Retinal pigment epithelial cell (primary cell): Measurements from ENCODE around the gene MANSC4.

ENCODE experiments used
- DNase-seq: peaks from one replicate; pipeline ENCODE4 v3.0.0-alpha.2; 2010; ENCODE audit warnings: low read depth
- H3K4me3 ChIP-seq: 2 replicates; pipeline ENCODE4 v1.5.1; 2011; ENCODE audit warnings: mild to moderate bottlenecking, low read length, control low read depth, moderate library complexity
- CTCF ChIP-seq: conservative IDR thresholded peaks from 2 replicates; pipeline ENCODE4 v1.5.1; 2011; ENCODE audit warnings: low read depth, low read length, control low read depth, inconsistent platforms

The MANSC4 gene

GRCh38 chr12:27733052-27733656 is 46.9 kb downstream of the MANSC4 start:
- no peak overlapping the region for H3K4me3 ChIP-seq
- TF ChIP-seq CTCF, result peak; percentile 93
- no peak for DNase-seq

- peak; percentile 40 for TF ChIP-seq CTCF
- H3K4me3 ChIP-seq, result no peak overlapping the region
- DNase-seq, result no peak
Observed at GRCh38 chr12:27732281-27732680, 47.8 kb downstream of the MANSC4 start.

- TF ChIP-seq CTCF, result no peak
- no peak for DNase-seq
- H3K4me3 ChIP-seq, result no peak overlapping the region
Observed at GRCh38 chr12:27730097-27730588, 49.9 kb downstream of the MANSC4 start.

GRCh38 chr12:27723212-27723611 is 56.8 kb downstream of the MANSC4 start:
- H3K4me3 ChIP-seq, result no peak overlapping the region
- TF ChIP-seq CTCF, result no peak
- no peak for DNase-seq
